Endothelial cell of umbilical vein (primary cell): Measurements from ENCODE around the gene RBM47.

ENCODE experiments used
- CTCF ChIP-seq, 2 donors: IDR thresholded peaks; 1 replicate in 1 of 2; 2 replicates in 1 of 2; pipeline ENCODE4 v1.5.1; 2011; ENCODE audit warnings: low read length in 2 of 2, mild to moderate bottlenecking in 2 of 2, moderate library complexity in 2 of 2, control low read depth in 1 of 2, inconsistent platforms in 1 of 2, low read depth in 1 of 2; ENCODE audit not compliant: insufficient read depth in 1 of 2; ENCODE audit errors: extremely low read depth in 1 of 2
- POLR2A ChIP-seq: IDR thresholded peaks from 2 replicates; pipeline ENCODE4 v1.6.1; 2012; ENCODE audit warnings: low read depth, mild to moderate bottlenecking, control low read depth, low read length
- POLR2AphosphoS5 ChIP-seq: IDR thresholded peaks from 2 replicates; pipeline ENCODE4 v1.6.1; 2012; ENCODE audit warnings: low read depth, mild to moderate bottlenecking, control low read depth, low read length, moderate library complexity; ENCODE audit not compliant: insufficient read depth

- TF ChIP-seq CTCF (IDR thresholded peaks at IDR 0.05; ENCODE audit: extremely low read depth in 1 of 2, insufficient read depth in 1 of 2, low read depth in 1 of 2, low read length in 2 of 2), result no peak
- TF ChIP-seq POLR2A, result no peak
- TF ChIP-seq POLR2AphosphoS5, result no peak
Measured at GRCh38 chr4:40612283-40612682, 17.4 kb downstream of the RBM47 start.
